GM23338 (cell line): Measurements from ENCODE around the gene HNRNPAB. TPM values are rescaled to one million over a fixed set of nuclear protein-coding genes. Genes with fewer than 3 reads are reported as not detected.

Experiments used
- ATAC-seq: fragments of 200-7000 bp; cut with Tn5 transposase; 3 replicates; pipeline ENCODE4 v1.9.1; 2020
- DNase-seq: peaks from one replicate; pipeline ENCODE4 v3.0.0-alpha.2; 2015; ENCODE audit warnings: low spot score
- H2AFZ ChIP-seq: fragments of 200-600 bp; sonication (generic); 2 replicates; pipeline ENCODE4 v1.8.0; 2016; ENCODE audit warnings: antibody characterized with exemption, mild to moderate bottlenecking, moderate library complexity
- H3F3A ChIP-seq: fragments of 200-600 bp; sonication (generic); replicated peaks from 2 replicates; pipeline ENCODE4 v1.8.0; 2017; ENCODE audit warnings: antibody characterized with exemption, mixed run types, low read depth
- H3K27ac ChIP-seq: fragments of 200-600 bp; sonication (generic); 2 replicates; pipeline ENCODE4 v1.6.1; 2016; ENCODE audit warnings: low read depth
- H3K27me3 ChIP-seq: fragments of 200-600 bp; sonication (generic); 2 replicates; pipeline ENCODE4 v1.8.0; 2016; ENCODE audit warnings: mild to moderate bottlenecking, mixed run types, moderate library complexity; ENCODE audit not compliant: insufficient read depth
- H3K36me3 ChIP-seq: fragments of 200-600 bp; sonication (generic); 2 replicates; pipeline ENCODE4 v1.8.0; 2016; ENCODE audit warnings: mild to moderate bottlenecking; ENCODE audit not compliant: insufficient read depth
- H3K4me1 ChIP-seq: fragments of 200-600 bp; sonication (generic); 2 replicates; pipeline ENCODE4 v1.8.0; 2016; ENCODE audit warnings: mild to moderate bottlenecking, moderate library complexity; ENCODE audit not compliant: insufficient read depth
- H3K4me2 ChIP-seq: fragments of 200-600 bp; sonication (generic); 2 replicates; pipeline ENCODE4 v1.7.1; 2017; ENCODE audit warnings: mixed run types
- H3K4me3 ChIP-seq: fragments of 200-600 bp; sonication (generic); 2 replicates; pipeline ENCODE4 v1.6.1; 2016; ENCODE audit warnings: mixed run types
- H3K79me2 ChIP-seq: fragments of 200-600 bp; sonication (generic); replicated peaks from 2 replicates; pipeline ENCODE4 v1.8.0; 2017; ENCODE audit warnings: mild to moderate bottlenecking; ENCODE audit not compliant: insufficient read depth
- H3K9me2 ChIP-seq: fragments of 200-600 bp; sonication (generic); 2 replicates; pipeline ENCODE4 v1.8.0; 2017; ENCODE audit not compliant: insufficient read depth
- H4K20me1 ChIP-seq: fragments of 200-600 bp; sonication (generic); replicated peaks from 2 replicates; pipeline ENCODE4 v1.8.0; 2017; ENCODE audit warnings: mild to moderate bottlenecking; ENCODE audit not compliant: insufficient read depth
- H3K27ac Mint-ChIP-seq: 2 replicates; pipeline ENCODE4 v1.8.0; 2020; ENCODE audit warnings: inconsistent platforms, mild to moderate bottlenecking, moderate library complexity, mixed read lengths
- H3K27me3 Mint-ChIP-seq: 3 replicates; pipeline ENCODE4 v1.8.0; 2022; ENCODE audit warnings: low read depth, mild to moderate bottlenecking, moderate library complexity, mixed read lengths, inconsistent platforms; ENCODE audit not compliant: insufficient read depth, poor library complexity
- H3K36me3 Mint-ChIP-seq: 3 replicates; pipeline ENCODE4 v1.8.0; 2021; ENCODE audit warnings: low read depth, mild to moderate bottlenecking, inconsistent platforms, moderate library complexity, mixed read lengths
- H3K4me1 Mint-ChIP-seq: 3 replicates; pipeline ENCODE4 v1.8.0; 2020; ENCODE audit warnings: mild to moderate bottlenecking, inconsistent platforms, mixed read lengths
- H3K4me3 Mint-ChIP-seq: 3 replicates; pipeline ENCODE4 v1.8.0; 2021; ENCODE audit warnings: moderate library complexity, mild to moderate bottlenecking, inconsistent platforms, mixed read lengths
- H3K9me3 Mint-ChIP-seq: 3 replicates; pipeline ENCODE4 v1.8.0; 2020; ENCODE audit warnings: moderate library complexity, mild to moderate bottlenecking, inconsistent platforms, mixed read lengths
- CREB1 ChIP-seq: fragments of 250-450 bp; sonication (Bioruptor Pico); IDR thresholded peaks from 2 replicates; pipeline ENCODE4 v1.5.0; 2020; ENCODE audit warnings: low read depth, mild to moderate bottlenecking, moderate library complexity
- NANOG ChIP-seq: IDR thresholded peaks from 2 replicates; pipeline ENCODE4 v1.6.1; 2016; ENCODE audit warnings: antibody characterized with exemption, borderline replicate concordance
- REST ChIP-seq: IDR thresholded peaks from one replicate; pipeline ENCODE4 v1.6.1; 2018; ENCODE audit warnings: antibody characterized with exemption; ENCODE audit not compliant: unreplicated experiment
- ZNF114 ChIP-seq: fragments of 250-450 bp; sonication (Bioruptor Pico); IDR thresholded peaks from 2 replicates; pipeline ENCODE4 v1.5.0; 2020; ENCODE audit warnings: mild to moderate bottlenecking, moderate library complexity
- polyA plus RNA-seq: library from polyadenylated mRNA; unstranded; fragments of >200 nt; fragmentation: Nextera tagmentation; extraction: Ambion mirVana; gene quantifications from 2 replicates; pipeline ENCODE4 v1.2.1, GENCODE V29; 2016
- total RNA-seq: library from RNA; depleted of rRNA; stranded (reverse); fragments of >200 nt; shearing (Covaris generic); gene quantifications from 2 replicates; pipeline ENCODE4 v1.2.3, GENCODE V29; 2014
- TF ChIP-seq, protein P1 (sequence below), 2 experiments: fragments of 200-600 bp in 1 of 2; sonication (generic) in 1 of 2; conservative IDR thresholded peaks; 2 replicates each; pipeline versions ENCODE4 v1.5.1 to v1.6.1; 2016 to 2017; ENCODE audit warnings: antibody characterized with exemption in 2 of 2, low read depth in 2 of 2, mild to moderate bottlenecking in 2 of 2, moderate library complexity in 1 of 2

The HNRNPAB gene
- total and polyA plus RNA-seq, 2 experiments from 2014 or later: 304 to 579 TPM

GRCh38 chr5:178210073-178210535 lies 5.8 kb downstream of the HNRNPAB start (continued):
- no peak for TF ChIP-seq REST

DNA sequence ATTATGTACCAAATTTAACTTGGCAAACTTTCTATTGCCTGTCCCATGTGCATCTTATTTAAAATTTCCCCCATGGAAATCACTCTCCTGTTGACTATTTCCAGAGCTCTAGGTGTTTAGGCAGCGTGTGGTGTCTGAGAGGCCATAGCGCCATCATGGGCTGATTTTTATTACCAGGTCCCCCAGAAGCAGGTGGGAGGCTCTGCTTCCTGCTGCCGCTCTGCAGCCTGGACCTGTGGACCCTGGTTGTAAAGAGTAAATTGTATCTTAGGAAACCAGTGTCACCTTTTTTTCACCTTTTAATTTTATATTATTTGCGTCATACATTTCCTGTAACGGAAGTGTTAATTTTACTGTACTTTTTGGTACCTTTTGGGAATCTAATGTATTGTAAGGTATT lies 6.4 kb downstream of the HNRNPAB start:
- Histone ChIP-seq H4K20me1 (peaks cover 65% of the 10 kb centered on the region), H2AFZ (no peak overlapping the region), H3K4me2 (no peak overlapping the region), H3K4me1 (peaks cover 19% of the 10 kb centered on the region), H3K4me3 (no peak overlapping the region), H3K27me3 (no peaks in the 10 kb centered on the region), H3K27ac (peak overlapping the region; percentile 78; the same call in 1 of the 2 replicates), H3K36me3 (peaks cover 61% of the 10 kb centered on the region), H3K79me2 (peaks cover 35% of the 10 kb centered on the region), H3F3A (peaks cover 90% of the 10 kb centered on the region), H3K9me2 (no peaks in the 10 kb centered on the region)
- Mint-ChIP-seq H3K9me3 (peaks cover 5% of the 10 kb centered on the region; the same call in 1 of the 3 replicates), H3K27ac (no peak overlapping the region), H3K36me3 (peaks cover 99% of the 10 kb centered on the region), H3K27me3 (peaks cover 51% of the 10 kb centered on the region), H3K4me3 (no peak overlapping the region; the same call in 2 of the 3 replicates), H3K4me1 (peaks cover 47% of the 10 kb centered on the region)
- no peak for DNase-seq
- no peak for ATAC-seq
- TF ChIP-seq CREB1 (CRISPR knock-in tag): no peak
- TF ChIP-seq, protein P1, sequence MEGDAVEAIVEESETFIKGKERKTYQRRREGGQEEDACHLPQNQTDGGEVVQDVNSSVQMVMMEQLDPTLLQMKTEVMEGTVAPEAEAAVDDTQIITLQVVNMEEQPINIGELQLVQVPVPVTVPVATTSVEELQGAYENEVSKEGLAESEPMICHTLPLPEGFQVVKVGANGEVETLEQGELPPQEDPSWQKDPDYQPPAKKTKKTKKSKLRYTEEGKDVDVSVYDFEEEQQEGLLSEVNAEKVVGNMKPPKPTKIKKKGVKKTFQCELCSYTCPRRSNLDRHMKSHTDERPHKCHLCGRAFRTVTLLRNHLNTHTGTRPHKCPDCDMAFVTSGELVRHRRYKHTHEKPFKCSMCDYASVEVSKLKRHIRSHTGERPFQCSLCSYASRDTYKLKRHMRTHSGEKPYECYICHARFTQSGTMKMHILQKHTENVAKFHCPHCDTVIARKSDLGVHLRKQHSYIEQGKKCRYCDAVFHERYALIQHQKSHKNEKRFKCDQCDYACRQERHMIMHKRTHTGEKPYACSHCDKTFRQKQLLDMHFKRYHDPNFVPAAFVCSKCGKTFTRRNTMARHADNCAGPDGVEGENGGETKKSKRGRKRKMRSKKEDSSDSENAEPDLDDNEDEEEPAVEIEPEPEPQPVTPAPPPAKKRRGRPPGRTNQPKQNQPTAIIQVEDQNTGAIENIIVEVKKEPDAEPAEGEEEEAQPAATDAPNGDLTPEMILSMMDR (conservative IDR thresholded peaks at IDR 0.05; ENCODE audit: low read depth in 2 of 2): 0 out of 4 replicates have a peak, but pooled peaks of 1 of the 2 experiments have one; percentile 10

DNA sequence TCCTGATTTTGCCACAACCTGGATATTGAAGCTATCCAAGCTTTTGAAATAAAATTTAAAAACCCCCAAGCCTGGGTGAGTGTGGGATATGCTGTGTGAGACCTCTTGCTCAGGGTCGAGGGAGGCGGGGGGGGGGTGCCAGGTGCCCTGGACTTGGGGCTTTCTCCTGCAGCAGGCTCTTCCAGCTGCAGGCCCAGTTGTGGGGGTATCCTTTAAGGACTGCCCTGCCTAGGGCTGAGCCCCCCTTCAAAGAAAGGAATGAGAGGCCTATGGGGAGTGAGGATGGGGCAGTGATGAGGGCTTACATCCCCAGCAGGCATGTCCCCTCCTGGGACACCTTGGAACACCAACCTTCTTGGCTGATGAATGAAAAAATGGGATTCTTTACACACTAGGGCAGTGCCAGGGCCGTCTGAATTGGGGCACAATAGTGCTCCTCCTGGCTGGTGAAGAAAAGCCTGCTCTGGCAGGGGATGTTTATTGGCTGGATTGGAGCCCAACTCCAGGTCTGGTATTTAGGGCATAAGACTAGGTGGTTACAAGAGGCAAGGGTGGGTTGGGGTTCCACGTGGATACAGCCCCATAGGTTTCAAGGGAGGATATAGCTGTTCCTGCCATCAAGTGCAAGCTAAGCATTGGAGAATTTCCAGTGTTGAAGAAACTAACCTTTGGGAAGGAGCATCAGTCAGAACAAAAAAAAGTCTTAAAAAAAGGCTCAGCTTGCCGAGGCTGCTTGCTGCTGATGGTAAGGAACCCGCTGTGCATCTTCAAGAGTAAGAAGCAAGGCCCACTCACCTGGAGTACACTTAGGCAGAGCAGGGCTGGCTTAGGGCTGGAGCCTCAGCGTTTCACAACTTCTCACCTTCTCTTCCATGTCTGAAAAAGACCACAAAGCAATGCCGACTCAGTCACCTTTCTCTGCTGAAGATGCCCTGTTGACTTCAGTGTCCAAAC lies 7.0 kb downstream of the HNRNPAB start:
- TF ChIP-seq ZNF114 (CRISPR knock-in tag) (no peak), NANOG (no peak)
- Histone ChIP-seq H3K79me2 (peaks cover 29% of the 10 kb centered on the region), H3K4me3 (no peak overlapping the region), H3F3A (peaks cover 87% of the 10 kb centered on the region), H2AFZ (no peak overlapping the region), H3K4me2 (no peak overlapping the region), H3K4me1 (peaks cover 18% of the 10 kb centered on the region), H4K20me1 (peaks cover 60% of the 10 kb centered on the region), H3K27ac (peak overlapping the region; percentile 78; the same call in 1 of the 2 replicates), H3K36me3 (peaks cover 59% of the 10 kb centered on the region), H3K27me3 (no peaks in the 10 kb centered on the region), H3K9me2 (no peaks in the 10 kb centered on the region)
- DNase-seq (no peak), ATAC-seq (no peak)
- Mint-ChIP-seq H3K4me1 (peaks cover 47% of the 10 kb centered on the region), H3K4me3 (peak overlapping the region; percentile 8; the same call in 1 of the 3 replicates), H3K27me3 (peaks cover 44% of the 10 kb centered on the region), H3K9me3 (no peaks in the 10 kb centered on the region), H3K27ac (peak overlapping the region; percentile 44; the same call in 1 of the 2 replicates), H3K36me3 (peaks cover 99% of the 10 kb centered on the region)
